ENCODE data around the gene ANKRD44.
A peak's percentile ranks its signal among the peaks of the same experiment; 100 is the strongest.
"Not testable (repeated sequence)": the region's sequence is repeated elsewhere in the genome, so short reads cannot be mapped to it uniquely, and the experiment has no call there.

Gene ANKRD44

GRCh38 chr2:197011801-197012641, 298.6 kb downstream of the ANKRD44 start:
- no peak overlapping the region for H3K4me3 ChIP-seq (ENCODE audit: low read depth, low read length)
- TF ChIP-seq CTCF (IDR thresholded peaks at IDR 0.05; ENCODE audit: borderline replicate concordance, insufficient read depth, low read depth, low read length) = peak; percentile 78; the same call in 1 of the 2 replicates

- no peak overlapping the region for H3K4me3 ChIP-seq (ENCODE audit: low read depth, low read length)
- TF ChIP-seq CTCF (IDR thresholded peaks at IDR 0.05; ENCODE audit: borderline replicate concordance, insufficient read depth, low read depth, low read length) = no peak
These were observed 299.6 kb downstream of the ANKRD44 start for GRCh38 chr2:197011021-197011417.

GRCh38 chr2:197010200-197011020, 300.2 kb downstream of the ANKRD44 start:
- no peak for TF ChIP-seq CTCF (IDR thresholded peaks at IDR 0.05; ENCODE audit: borderline replicate concordance, insufficient read depth, low read depth, low read length)
- H3K4me3 ChIP-seq (ENCODE audit: low read depth, low read length) = no peak overlapping the region

GRCh38 chr2:197008741-197009341, 301.7 kb downstream of the ANKRD44 start:
- H3K4me3 ChIP-seq (ENCODE audit: low read depth, low read length) = not testable (repeated sequence)

- no peak overlapping the region for H3K4me3 ChIP-seq (ENCODE audit: low read depth, low read length)
- TF ChIP-seq CTCF (IDR thresholded peaks at IDR 0.05; ENCODE audit: borderline replicate concordance, insufficient read depth, low read depth, low read length) = no peak
These were observed 302.6 kb downstream of the ANKRD44 start for GRCh38 chr2:197007716-197008628.

- no peak for TF ChIP-seq CTCF (IDR thresholded peaks at IDR 0.05; ENCODE audit: borderline replicate concordance, insufficient read depth, low read depth, low read length)
- no peak overlapping the region for H3K4me3 ChIP-seq (ENCODE audit: low read depth, low read length)
These were observed 308.7 kb downstream of the ANKRD44 start for GRCh38 chr2:197001921-197002320.

Data from GM12875 (cell line).